HG03575 (cell line): ENCODE measurements around the gene VSX2.

Experiments
- ATAC-seq: cut with Tn5 transposase; IDR thresholded peaks from one replicate; pipeline ENCODE4 v1.9.1; 2021; ENCODE audit not compliant: unreplicated experiment, insufficient number of reproducible peaks, low FRiP score; ENCODE audit errors: extremely low read depth

The VSX2 gene

DNA sequence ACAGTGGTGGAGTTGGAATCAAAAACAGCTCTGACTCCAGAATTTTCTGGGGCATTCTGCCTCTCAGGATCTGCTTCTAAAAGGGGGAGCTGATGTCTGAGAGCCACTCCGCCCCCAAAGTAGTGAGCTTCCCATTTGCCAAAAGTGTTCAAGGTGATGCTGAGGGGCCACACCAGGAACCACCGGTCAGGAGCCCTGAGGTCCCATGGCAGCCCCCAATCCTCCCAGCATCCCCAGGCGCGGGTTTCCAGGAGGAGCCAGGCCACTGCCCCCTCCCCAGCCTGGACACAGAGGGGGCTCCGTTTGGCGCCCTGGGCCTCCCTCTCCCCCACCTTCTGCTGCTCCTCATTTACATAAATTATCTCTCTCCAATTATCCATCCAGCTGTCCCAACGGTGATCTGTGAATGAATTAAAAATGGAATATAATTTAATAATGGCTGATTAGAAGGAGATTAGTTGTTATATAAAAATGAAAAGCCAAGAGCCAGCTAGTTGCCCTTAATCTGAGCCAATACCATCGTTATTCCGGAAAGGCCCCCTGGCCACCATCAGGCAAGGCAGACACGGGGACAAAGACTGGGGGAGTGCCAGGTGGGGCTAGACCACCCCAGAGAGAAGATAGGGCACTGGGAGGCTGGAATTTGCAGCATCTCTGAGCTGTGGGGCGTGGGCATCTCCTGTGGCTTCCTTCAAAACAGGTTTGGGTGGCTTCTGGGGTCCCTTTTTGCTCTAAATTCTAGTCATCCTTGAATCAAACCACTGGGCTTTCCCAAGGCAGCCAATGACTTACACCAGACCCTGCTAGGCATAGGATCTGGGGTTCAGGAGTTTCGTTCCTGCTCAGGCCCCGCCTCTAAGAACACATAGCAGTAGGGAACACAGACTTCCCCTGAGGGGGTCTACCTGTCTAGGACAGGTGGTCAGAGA, 19.7 kb upstream of the VSX2 start:
- ATAC-seq: no peak

- no peak for ATAC-seq
Observed at GRCh38 chr14:74220991-74221390, 18.3 kb upstream of the VSX2 start.

DNA sequence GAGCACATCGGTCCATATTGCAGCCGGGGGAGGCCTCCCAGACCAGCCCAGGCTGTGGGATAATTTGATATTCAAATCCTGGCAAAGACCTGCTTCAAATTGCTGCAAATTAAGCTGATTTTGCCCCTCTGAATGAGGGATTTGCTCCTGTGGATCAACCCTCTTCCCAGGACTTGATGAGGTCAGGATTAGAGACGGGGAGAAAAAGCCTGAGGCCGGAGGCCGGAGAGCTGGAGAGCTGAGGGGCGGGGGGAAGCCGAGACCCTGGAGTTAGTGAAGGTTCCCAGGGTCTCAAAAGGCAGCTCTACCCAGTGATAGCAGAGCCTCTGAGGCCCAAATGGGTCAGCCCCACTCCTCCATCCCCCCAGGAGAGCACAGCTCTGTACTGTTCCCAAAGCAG, 17.5 kb upstream of the VSX2 start:
- ATAC-seq: no peak

DNA sequence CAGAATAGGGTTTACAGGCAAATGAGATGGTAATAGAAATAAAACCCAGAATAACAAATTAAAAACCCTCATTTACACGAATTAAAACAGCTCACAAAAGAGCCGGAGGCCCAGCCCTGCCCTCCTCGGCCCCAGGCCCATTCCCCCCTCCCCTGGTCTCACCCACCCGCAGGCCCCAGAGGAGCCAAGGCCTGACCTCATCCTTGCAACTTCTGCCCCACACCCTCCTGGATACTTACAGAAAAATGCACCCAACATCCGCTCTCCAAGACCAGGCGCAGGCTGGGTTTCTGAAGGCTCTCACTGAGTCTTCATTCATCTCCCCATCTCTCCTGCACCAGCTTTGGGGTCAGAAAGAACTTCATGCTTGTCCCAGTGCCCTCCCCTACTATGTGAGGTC, 16.2 kb upstream of the VSX2 start:
- ATAC-seq: no peak

- no peak for ATAC-seq
Observed at GRCh38 chr14:74231784-74232183, 7.5 kb upstream of the VSX2 start.

DNA sequence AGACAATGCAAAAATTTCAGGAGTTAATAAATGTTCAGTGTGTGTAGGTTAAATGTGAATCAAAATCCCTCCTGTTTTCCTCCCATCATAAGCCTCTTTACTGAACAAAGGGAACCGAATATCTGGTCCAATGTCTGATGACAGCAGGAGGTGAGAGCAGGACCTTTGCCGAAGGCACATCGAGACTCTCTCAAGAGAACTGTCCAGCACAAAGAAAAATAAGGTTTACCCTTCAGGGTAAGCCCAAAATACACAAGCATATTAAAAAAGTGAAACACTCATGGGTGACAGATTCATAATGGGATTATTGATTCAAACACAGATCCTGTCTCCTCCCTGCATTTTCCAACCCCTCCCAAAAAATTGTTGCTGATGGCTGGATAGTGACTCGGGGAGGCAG, 4.2 kb upstream of the VSX2 start:
- ATAC-seq: no peak

DNA sequence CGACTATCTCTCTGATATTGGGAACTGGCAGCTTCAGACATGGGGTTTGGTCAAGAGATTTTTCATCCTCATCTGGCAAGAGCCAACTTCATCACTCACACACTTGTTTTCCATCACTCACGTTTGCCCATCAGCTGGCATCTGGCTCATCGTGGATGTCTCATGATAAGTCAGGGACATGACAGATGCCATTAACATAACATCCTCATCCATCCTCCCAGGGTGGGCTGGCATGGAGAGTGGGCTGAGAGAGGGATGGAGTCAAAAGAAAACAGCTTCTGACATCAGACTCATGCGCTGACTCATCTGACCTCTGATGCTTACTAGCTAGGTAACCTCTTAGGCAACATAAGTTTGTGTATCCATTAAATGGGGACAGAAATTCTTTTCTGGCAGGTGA, 1.8 kb upstream of the VSX2 start:
- ATAC-seq: no peak

- no peak for ATAC-seq
Observed at GRCh38 chr14:74239848-74240793, 872 bp downstream of the VSX2 start.

DNA sequence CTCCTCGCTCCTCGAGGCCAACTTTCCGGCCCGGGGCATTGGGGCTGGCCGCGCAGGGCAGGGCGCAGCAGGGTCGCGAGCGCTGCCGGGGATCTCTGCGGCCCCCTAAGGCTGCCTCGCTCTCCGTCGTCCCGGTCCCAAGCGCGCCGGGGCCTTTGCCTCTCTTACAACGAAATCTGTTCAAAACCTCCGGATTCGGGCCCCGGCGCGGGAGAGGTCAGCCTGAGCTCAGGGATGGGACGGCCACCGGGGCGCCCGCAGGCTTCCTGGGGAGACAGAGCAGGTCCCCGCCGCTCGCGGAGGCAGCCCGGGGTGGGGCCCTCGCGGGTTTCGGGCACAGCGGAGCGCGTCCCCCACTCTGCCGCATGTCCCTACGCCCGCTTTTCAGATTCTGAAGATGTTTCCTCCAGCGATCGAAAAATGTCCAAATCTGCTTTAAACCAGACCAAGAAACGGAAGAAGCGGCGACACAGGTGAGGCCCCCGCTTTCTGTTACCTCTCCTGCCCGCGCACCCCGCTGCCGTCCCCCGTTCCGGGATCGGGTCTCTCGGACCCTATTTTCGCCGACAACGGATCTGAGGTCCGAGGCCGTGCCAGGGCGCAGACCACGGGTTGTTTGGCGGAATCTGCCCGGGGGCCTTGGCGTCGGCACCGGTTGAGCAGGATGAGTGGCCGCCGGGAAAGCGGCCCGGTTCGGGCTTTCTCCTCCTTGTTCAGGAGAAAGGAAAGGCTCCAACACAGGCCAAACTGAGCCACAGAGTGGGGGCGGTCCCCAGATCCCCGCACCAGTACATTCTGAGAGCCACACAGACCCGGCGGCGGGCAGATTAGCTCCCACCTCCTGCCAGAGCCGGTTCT, 1.8 kb downstream of the VSX2 start:
- no peak for ATAC-seq

GRCh38 chr14:74241652-74242017, 2.4 kb downstream of the VSX2 start:
- ATAC-seq: no peak

GRCh38 chr14:74242021-74242779, 3.0 kb downstream of the VSX2 start:
- ATAC-seq: no peak

- no peak for ATAC-seq
Observed at GRCh38 chr14:74242780-74243042, 3.5 kb downstream of the VSX2 start.

GRCh38 chr14:74243051-74243450, 3.8 kb downstream of the VSX2 start:
- ATAC-seq: no peak

GRCh38 chr14:74244115-74244514, 4.9 kb downstream of the VSX2 start:
- no peak for ATAC-seq

DNA sequence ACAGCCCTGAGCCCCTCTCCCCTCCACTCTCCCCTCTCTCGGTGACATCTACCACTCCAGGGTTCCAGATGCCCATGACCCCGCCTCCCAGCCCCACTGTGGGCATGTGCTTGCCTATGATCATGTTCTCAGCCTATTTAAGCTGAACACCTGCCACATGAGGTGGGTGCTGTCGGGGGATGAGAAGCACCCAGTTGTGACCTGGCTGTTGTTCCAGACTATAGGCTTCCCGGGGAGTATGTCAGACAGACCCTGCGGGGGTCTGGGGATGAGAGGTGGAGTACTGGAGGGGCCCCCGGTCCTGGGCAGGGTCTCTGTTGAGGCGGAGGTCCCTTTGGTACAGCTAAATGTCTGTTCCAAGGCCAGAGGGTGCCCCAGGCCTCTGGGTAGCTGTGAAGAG, 6.0 kb downstream of the VSX2 start:
- no peak for ATAC-seq

GRCh38 chr14:74246542-74246941, 7.3 kb downstream of the VSX2 start:
- ATAC-seq: no peak

- no peak for ATAC-seq
Observed at GRCh38 chr14:74248017-74248416, 8.8 kb downstream of the VSX2 start.

GRCh38 chr14:74249433-74250375, 10.5 kb downstream of the VSX2 start:
- ATAC-seq: no peak
